T-cell (primary cell): ENCODE data around the gene PCNX2. TPM values are rescaled to one million over a fixed set of nuclear protein-coding genes. Genes with fewer than 3 reads are reported as not detected.

ENCODE experiments used
- ATAC-seq, 4 experiments: fragments of 200-7000 bp in 3 of 4; fragments of 150-1000 bp in 1 of 4; cut with Tn5 transposase; replicated peaks in 1 of 4; 1 replicate in 3 of 4; 2 replicates in 1 of 4; pipeline ENCODE4 v1.10.0; 2021; ENCODE audit warnings: moderate library complexity in 3 of 4, mild to moderate bottlenecking in 2 of 4, moderate number of reproducible peaks in 1 of 4
- CTCF ChIA-PET, 2 donors: fragments of 300-600 bp; sonication (Branson Sonifier 250); formaldehyde crosslinking; loops; one replicate each; lab custom pipeline; 2022; ENCODE audit warnings: antibody characterized with exemption in 2 of 2; lab: Charles Lee
- POLR2A ChIA-PET, 2 donors: fragments of 300-600 bp; sonication (Branson Sonifier 250); formaldehyde crosslinking; loops; one replicate each; lab custom pipeline; 2022; ENCODE audit warnings: antibody characterized with exemption in 2 of 2; lab: Charles Lee
- DNase-seq, 35 experiments: peaks; one replicate each; pipeline versions ENCODE4 v3.0.0 to v3.0.0-alpha.2; 2013 to 2023
- H3K27ac ChIP-seq: one replicate; pipeline ENCODE4 v1.5.1; 2013; ENCODE audit warnings: low read length
- H3K27me3 ChIP-seq, 2 experiments: replicated peaks in 1 of 2; 1 replicate in 1 of 2; 2 replicates in 1 of 2; pipeline versions ENCODE4 v1.6.1 to v1.7.0; 2013; ENCODE audit warnings: low read length in 1 of 2, mixed read lengths in 1 of 2; ENCODE audit not compliant: control insufficient read depth in 2 of 2, insufficient read depth in 2 of 2; ENCODE audit errors: extremely low read depth in 1 of 2
- H3K36me3 ChIP-seq, 2 donors: 1 replicate in 1 of 2; 2 replicates in 1 of 2; pipeline versions ENCODE4 v1.6.1 to v1.7.0; 2013; ENCODE audit warnings: low read length in 1 of 2; ENCODE audit not compliant: control insufficient read depth in 2 of 2, insufficient read depth in 1 of 2; ENCODE audit errors: extremely low read depth in 1 of 2
- H3K4me1 ChIP-seq, 2 experiments: 1 replicate in 1 of 2; 2 replicates in 1 of 2; pipeline versions ENCODE4 v1.6.1 to v1.7.0; 2013; ENCODE audit warnings: low read length in 2 of 2, mixed read lengths in 1 of 2; ENCODE audit not compliant: insufficient read depth in 2 of 2, control insufficient read depth in 1 of 2; ENCODE audit errors: extremely low read depth in 1 of 2
- H3K4me3 ChIP-seq, 2 donors: 1 replicate in 1 of 2; 2 replicates in 1 of 2; pipeline versions ENCODE4 v1.5.1 to v1.7.0; 2013; ENCODE audit warnings: mild to moderate bottlenecking in 2 of 2, low read length in 1 of 2, moderate library complexity in 1 of 2; ENCODE audit not compliant: control insufficient read depth in 1 of 2; ENCODE audit errors: extremely low read depth in 1 of 2
- H3K9me3 ChIP-seq: 2 replicates; pipeline ENCODE4 v1.7.0; 2013
- H3K27ac Mint-ChIP-seq, 2 donors: one replicate each; pipeline ENCODE4 v1.8.0; 2020 to 2021; ENCODE audit warnings: mild to moderate bottlenecking in 2 of 2, mixed read lengths in 2 of 2
- H3K27me3 Mint-ChIP-seq, 2 donors: one replicate each; pipeline ENCODE4 v1.8.0; 2021 to 2022; ENCODE audit warnings: mixed read lengths in 2 of 2
- H3K36me3 Mint-ChIP-seq: one replicate; pipeline ENCODE4 v1.8.0; 2021; ENCODE audit warnings: mixed read lengths
- H3K4me1 Mint-ChIP-seq, 3 donors: one replicate each; pipeline ENCODE4 v1.8.0; 2020 to 2022; ENCODE audit warnings: mixed read lengths in 3 of 3, mild to moderate bottlenecking in 1 of 3
- H3K4me3 Mint-ChIP-seq, 3 donors: one replicate each; pipeline ENCODE4 v1.8.0; 2020 to 2022; ENCODE audit warnings: mild to moderate bottlenecking in 3 of 3, mixed read lengths in 3 of 3, moderate library complexity in 3 of 3
- H3K9me3 Mint-ChIP-seq, 3 donors: one replicate each; pipeline ENCODE4 v1.8.0; 2020 to 2022; ENCODE audit warnings: mixed read lengths in 3 of 3
- WGBS: methylation state at CpG from one replicate; pipeline ENCODE4 v1.1.5; 2013; ENCODE audit warnings: missing lambda C conversion rate; ENCODE audit not compliant: insufficient coverage; 5-methylcytosine and 5-hydroxymethylcytosine counted together
- total RNA-seq, 35 experiments: library from RNA in 6 of 35; stranded (reverse) in 6 of 35; fragments of 120-200 nt in 1 of 35; gene quantifications; one replicate each; pipeline versions ENCODE4 v1.2.1 to v1.2.4 and lab custom pipeline; 2013 to 2026

PCNX2 gene
- total RNA-seq, 5 donors from 2014 or later (not counting 1 experiment from before 2014, with no cell fraction given) = 47.2 to 91.7 (median 68.6) TPM

DNA sequence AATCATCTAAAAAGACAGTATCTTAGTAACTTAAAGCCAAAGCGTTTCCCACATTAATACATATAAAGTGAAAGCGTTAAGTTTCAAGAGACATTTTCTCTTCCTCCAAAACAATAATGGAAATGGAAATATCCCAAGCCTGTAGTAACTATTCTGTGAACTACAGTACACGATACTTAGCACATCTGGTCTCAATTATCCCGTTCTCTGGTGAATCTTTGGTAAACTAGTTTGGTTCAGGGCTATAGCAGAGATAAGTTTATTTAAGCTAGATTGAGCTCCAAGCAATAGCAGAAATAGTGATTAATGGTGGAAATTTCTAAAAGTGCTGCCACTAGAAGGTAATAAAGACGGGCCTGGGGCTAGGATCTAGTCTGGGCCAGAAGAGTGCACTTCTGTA lies 55.2 kb downstream of the PCNX2 start:
- H3K4me1 ChIP-seq = no peaks in the 10 kb centered on the region
- CTCF ChIA-PET = no interaction called here
- no peaks in the 10 kb centered on the region for H3K4me1 Mint-ChIP-seq
- no peaks in the 10 kb centered on the region for H3K9me3 ChIP-seq
- H3K27me3 Mint-ChIP-seq = no peaks in the 10 kb centered on the region
- H3K27me3 ChIP-seq = no peaks in the 10 kb centered on the region
- H3K27ac Mint-ChIP-seq = no peak overlapping the region
- ATAC-seq (no peak), DNase-seq (no peak)
- POLR2A ChIA-PET = no interaction called here
- H3K4me3 Mint-ChIP-seq = no peak overlapping the region
- H3K4me3 ChIP-seq = no peak overlapping the region
- H3K9me3 Mint-ChIP-seq = no peaks in the 10 kb centered on the region
- H3K36me3 ChIP-seq = peaks cover 2 to 12% of the 10 kb centered on the region in 2 donors
- no peak overlapping the region for H3K27ac ChIP-seq
- WGBS = 80% methylated on average over 2 of the region's 5 CpGs
- H3K36me3 Mint-ChIP-seq = peaks cover 29% of the 10 kb centered on the region

DNA sequence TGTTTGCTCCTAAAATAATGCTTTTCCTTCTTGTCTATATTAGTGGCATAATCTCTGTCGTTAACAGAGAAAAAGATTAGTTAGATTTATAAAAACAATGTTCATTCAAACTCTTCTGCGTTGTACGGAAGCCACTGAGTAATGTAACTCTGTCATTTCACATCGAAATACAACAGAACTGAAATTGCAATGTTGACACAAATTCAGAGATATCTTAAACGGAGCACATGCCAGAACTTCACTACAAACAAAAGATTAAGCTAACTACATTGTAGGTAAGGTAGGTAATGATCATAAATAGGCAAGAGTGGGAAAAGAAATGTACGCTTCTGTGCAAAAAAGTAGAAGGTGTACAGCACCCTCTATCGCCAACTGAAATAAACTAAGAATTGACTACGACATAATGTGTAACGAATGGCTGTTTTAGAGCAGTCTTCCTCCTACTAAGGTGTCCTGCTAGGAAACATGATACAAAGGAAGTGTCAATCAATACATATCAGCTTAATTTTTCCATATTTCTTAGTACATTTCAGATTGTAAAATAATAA lies 56.6 kb downstream of the PCNX2 start:
- Mint-ChIP-seq H3K4me3 (no peak overlapping the region), H3K4me1 (no peaks in the 10 kb centered on the region), H3K9me3 (no peaks in the 10 kb centered on the region), H3K36me3 (peaks cover 26% of the 10 kb centered on the region), H3K27me3 (no peaks in the 10 kb centered on the region), H3K27ac (no peak overlapping the region)
- ATAC-seq = no peak
- Histone ChIP-seq H3K27ac (no peak overlapping the region), H3K4me1 (no peaks in the 10 kb centered on the region), H3K36me3 (peaks cover 2 to 19% of the 10 kb centered on the region in 2 donors), H3K4me3 (no peak overlapping the region), H3K9me3 (no peaks in the 10 kb centered on the region), H3K27me3 (no peaks in the 10 kb centered on the region)
- CTCF ChIA-PET = interaction anchor here in 1 of 2 donors (0.7 kb wide), 1 partner anchor 540 kb away, joined by 3 read pairs; no protein-coding TSS in a partner anchor
- 100% methylated on average over 3 of the region's 9 CpGs for WGBS
- POLR2A ChIA-PET = no interaction called here
- no peak for DNase-seq

DNA sequence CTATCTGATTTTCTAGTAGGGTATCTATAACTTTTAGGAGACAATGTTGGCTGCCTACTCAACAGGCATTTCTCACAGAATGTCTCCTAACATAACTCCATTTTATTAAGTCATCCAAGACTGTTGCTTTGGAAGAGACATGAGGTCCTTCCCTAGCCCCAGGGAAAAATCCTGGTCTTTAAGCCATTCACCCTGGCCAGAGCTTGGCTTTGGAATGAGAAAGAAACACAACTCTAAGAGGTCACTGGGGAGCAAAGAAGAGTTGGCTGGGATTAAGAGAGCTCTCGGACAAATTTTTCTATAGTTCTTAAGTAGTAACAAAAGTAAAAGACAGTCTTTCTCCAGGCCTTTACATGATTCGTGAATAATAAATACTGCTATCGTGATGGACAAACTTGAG lies 57.9 kb downstream of the PCNX2 start:
- no CpG with 5 or more reads among the region's 3 CpGs for WGBS
- Mint-ChIP-seq H3K9me3 (no peaks in the 10 kb centered on the region), H3K4me1 (no peaks in the 10 kb centered on the region), H3K4me3 (no peak overlapping the region), H3K27me3 (no peaks in the 10 kb centered on the region), H3K36me3 (peaks cover 32% of the 10 kb centered on the region), H3K27ac (no peak overlapping the region)
- no peak overlapping the region for H3K27ac ChIP-seq
- no peak overlapping the region for H3K4me3 ChIP-seq
- H3K9me3 ChIP-seq = no peaks in the 10 kb centered on the region
- ATAC-seq (no peak), DNase-seq (no peak)
- peaks cover 2 to 32% of the 10 kb centered on the region in 2 donors for H3K36me3 ChIP-seq
- no peaks in the 10 kb centered on the region for H3K27me3 ChIP-seq
- ChIA-PET POLR2A (no interaction called here), CTCF (no interaction called here)
- no peaks in the 10 kb centered on the region for H3K4me1 ChIP-seq

DNA sequence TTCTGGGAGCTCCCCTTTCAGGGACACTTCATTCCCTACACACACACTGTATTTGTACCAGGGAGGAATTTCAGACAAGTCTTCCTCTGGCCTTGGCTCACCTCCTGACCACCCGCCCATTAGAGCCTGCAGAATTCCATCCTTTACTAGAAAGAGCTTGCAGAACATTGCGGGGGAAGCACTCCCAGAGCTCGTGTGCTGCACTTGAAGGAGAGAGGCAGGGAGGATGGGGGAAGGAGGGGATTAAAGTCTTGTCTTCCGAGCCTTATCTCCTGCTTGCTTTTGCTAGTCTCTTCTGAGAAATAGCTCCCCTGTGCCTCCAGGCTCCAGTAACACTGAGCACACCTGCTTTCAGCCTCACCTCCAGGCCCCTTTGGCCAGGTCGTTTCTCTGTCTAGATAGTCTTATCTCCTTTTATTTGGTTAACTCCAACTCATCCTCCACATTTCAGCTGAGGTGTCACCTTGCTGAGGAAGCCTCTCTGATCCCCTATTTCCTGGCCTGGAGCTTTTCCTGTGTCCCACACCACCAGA lies 62.0 kb downstream of the PCNX2 start:
- no peak overlapping the region for H3K4me3 ChIP-seq
- DNase-seq (no peak), ATAC-seq (no peak)
- peaks cover 2 to 38% of the 10 kb centered on the region in 2 donors for H3K36me3 ChIP-seq
- Mint-ChIP-seq H3K9me3 (no peaks in the 10 kb centered on the region), H3K27me3 (no peaks in the 10 kb centered on the region), H3K36me3 (peaks cover 55% of the 10 kb centered on the region), H3K4me3 (no peak overlapping the region), H3K4me1 (no peaks in the 10 kb centered on the region), H3K27ac (no peak overlapping the region)
- POLR2A ChIA-PET = interaction anchor here in 1 of 2 donors (0.6 kb wide), 1 partner anchor 159 kb away, joined by 5 read pairs; no protein-coding TSS in a partner anchor
- no peaks in the 10 kb centered on the region for H3K9me3 ChIP-seq
- no CpG with 5 or more reads among the region's 5 CpGs for WGBS
- no peaks in the 10 kb centered on the region for H3K4me1 ChIP-seq
- H3K27ac ChIP-seq = no peak overlapping the region
- CTCF ChIA-PET = no interaction called here
- no peaks in the 10 kb centered on the region for H3K27me3 ChIP-seq

DNA sequence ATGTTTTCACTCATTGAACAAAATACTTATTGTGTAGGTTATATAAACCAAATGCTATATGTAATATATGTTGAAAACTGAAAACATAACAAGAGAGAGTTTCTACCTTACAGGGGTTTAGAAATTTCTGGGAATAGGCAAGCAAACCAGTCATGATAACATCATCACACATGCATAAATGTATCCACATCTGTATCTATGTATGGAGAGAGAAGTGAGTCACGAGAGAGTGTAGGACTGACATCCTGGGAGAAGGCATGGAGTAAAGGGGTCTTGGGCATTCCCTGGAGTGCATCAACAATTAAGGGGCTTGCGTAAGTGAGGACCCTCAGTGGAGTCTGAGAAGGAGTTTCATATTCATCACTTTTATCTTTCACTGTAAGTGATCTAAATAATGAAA lies 65.5 kb downstream of the PCNX2 start:
- no peaks in the 10 kb centered on the region for H3K4me1 ChIP-seq
- H3K27ac ChIP-seq = no peak overlapping the region
- H3K27ac Mint-ChIP-seq = no peak overlapping the region
- H3K27me3 ChIP-seq = no peaks in the 10 kb centered on the region
- DNase-seq (no peak), ATAC-seq (no peak)
- H3K36me3 Mint-ChIP-seq = peaks cover 48% of the 10 kb centered on the region
- H3K4me1 Mint-ChIP-seq = no peaks in the 10 kb centered on the region
- H3K4me3 ChIP-seq = no peak overlapping the region
- no CpG with 5 or more reads among the region's 2 CpGs for WGBS
- no peak overlapping the region for H3K4me3 Mint-ChIP-seq
- H3K9me3 ChIP-seq = no peaks in the 10 kb centered on the region
- H3K27me3 Mint-ChIP-seq = no peaks in the 10 kb centered on the region
- H3K9me3 Mint-ChIP-seq = no peaks in the 10 kb centered on the region
- CTCF ChIA-PET = no interaction called here
- POLR2A ChIA-PET = no interaction called here
- peaks cover 0 to 36% of the 10 kb centered on the region in 2 donors for H3K36me3 ChIP-seq

DNA sequence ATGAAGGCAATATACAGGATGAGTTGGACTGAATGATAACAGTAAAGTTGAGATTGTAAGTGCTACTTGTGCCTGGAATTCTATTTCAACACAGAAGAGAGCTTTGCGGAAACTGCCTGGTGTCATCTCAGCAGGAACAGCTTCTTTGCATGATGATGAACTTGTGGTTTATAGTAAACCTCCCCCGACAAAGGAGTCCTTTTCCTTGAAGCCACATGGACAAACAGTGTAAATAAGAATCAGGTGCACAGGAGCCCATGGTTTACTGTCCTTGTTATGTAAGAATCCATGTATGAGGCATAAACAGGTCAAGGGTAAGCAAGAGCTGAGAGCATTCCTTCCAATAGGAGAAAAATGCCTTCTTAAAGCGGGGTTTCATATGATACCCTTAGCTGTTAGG lies 66.2 kb downstream of the PCNX2 start:
- no peaks in the 10 kb centered on the region for H3K4me1 ChIP-seq
- no peaks in the 10 kb centered on the region for H3K27me3 ChIP-seq
- H3K27ac ChIP-seq = no peak overlapping the region
- no peaks in the 10 kb centered on the region for H3K9me3 ChIP-seq
- Mint-ChIP-seq H3K36me3 (peaks cover 47% of the 10 kb centered on the region), H3K27ac (no peak overlapping the region), H3K4me3 (no peak overlapping the region), H3K4me1 (no peaks in the 10 kb centered on the region), H3K27me3 (no peaks in the 10 kb centered on the region), H3K9me3 (no peaks in the 10 kb centered on the region)
- WGBS = 100% methylated on average over 2 of the region's 3 CpGs
- DNase-seq (no peak), ATAC-seq (no peak)
- peaks cover 0 to 33% of the 10 kb centered on the region in 2 donors for H3K36me3 ChIP-seq
- CTCF ChIA-PET = no interaction called here
- POLR2A ChIA-PET = interaction anchor here in 1 of 2 donors (0.7 kb wide), 1 partner anchor 700 kb away, joined by 3 read pairs; no protein-coding TSS in a partner anchor
- no peak overlapping the region for H3K4me3 ChIP-seq
